CD4-positive, alpha-beta memory T cell (primary cell): ENCODE results near the gene FAM120AOS. TPM values are rescaled to one million over a fixed set of nuclear protein-coding genes. Genes with fewer than 3 reads are reported as not detected.

Experiments
- CTCF ChIA-PET: fragments of 350-600 bp; sonication (Branson Sonifier 250); formaldehyde crosslinking; loops from one replicate; lab custom pipeline; 2021; ENCODE audit warnings: inconsistent platforms; ENCODE audit not compliant: partially characterized antibody; lab: Charles Lee
- POLR2A ChIA-PET: fragments of 350-600 bp; sonication (Branson Sonifier 250); formaldehyde crosslinking; loops from one replicate; lab custom pipeline; 2021; ENCODE audit not compliant: partially characterized antibody; lab: Charles Lee
- DNase-seq, 5 donors: peaks; one replicate each; pipeline versions ENCODE4 v3.0.0 to v3.0.0-alpha.2; 2020 to 2022; ENCODE audit warnings: mixed read lengths in 1 of 5
- H3K27ac ChIP-seq: one replicate; pipeline ENCODE4 v1.7.0; 2013; ENCODE audit warnings: low read depth, low read length
- H3K27me3 ChIP-seq: 2 replicates; pipeline ENCODE4 v1.7.0; 2013; ENCODE audit warnings: mild to moderate bottlenecking, low read length, moderate library complexity; ENCODE audit not compliant: insufficient read depth
- H3K36me3 ChIP-seq: 2 replicates; pipeline ENCODE4 v1.7.0; 2013; ENCODE audit warnings: mild to moderate bottlenecking, low read length, moderate library complexity; ENCODE audit not compliant: insufficient read depth
- H3K4me1 ChIP-seq: 2 replicates; pipeline ENCODE4 v1.7.0; 2013; ENCODE audit warnings: mild to moderate bottlenecking, low read length, moderate library complexity; ENCODE audit not compliant: insufficient read depth
- H3K4me3 ChIP-seq, 2 donors: one replicate each; pipeline ENCODE4 v1.7.0; 2013; ENCODE audit warnings: low read length in 2 of 2, mild to moderate bottlenecking in 1 of 2
- H3K9me3 ChIP-seq, 2 donors: one replicate each; pipeline ENCODE4 v1.7.0; 2013; ENCODE audit warnings: low read length in 2 of 2, control low read depth in 1 of 2; ENCODE audit not compliant: control insufficient read depth in 1 of 2
- H3K27ac Mint-ChIP-seq, 7 donors: one replicate each; pipeline ENCODE4 v1.8.0; 2020 to 2021; ENCODE audit warnings: mixed read lengths in 7 of 7, mild to moderate bottlenecking in 6 of 7, inconsistent platforms in 3 of 7, moderate library complexity in 3 of 7
- H3K27me3 Mint-ChIP-seq, 2 donors: one replicate each; pipeline ENCODE4 v1.8.0; 2020 to 2021; ENCODE audit warnings: mixed read lengths in 2 of 2
- H3K36me3 Mint-ChIP-seq, 2 donors: one replicate each; pipeline ENCODE4 v1.8.0; 2020 to 2021; ENCODE audit warnings: mixed read lengths in 2 of 2, inconsistent platforms in 1 of 2, mild to moderate bottlenecking in 1 of 2
- H3K4me1 Mint-ChIP-seq, 4 donors: one replicate each; pipeline ENCODE4 v1.8.0; 2020 to 2021; ENCODE audit warnings: mixed read lengths in 4 of 4, mild to moderate bottlenecking in 1 of 4
- H3K4me3 Mint-ChIP-seq, 8 donors: one replicate each; pipeline ENCODE4 v1.8.0; 2020 to 2021; ENCODE audit warnings: mixed read lengths in 8 of 8, mild to moderate bottlenecking in 7 of 8, moderate library complexity in 6 of 8, inconsistent platforms in 3 of 8
- H3K9me3 Mint-ChIP-seq, 8 donors: one replicate each; pipeline ENCODE4 v1.8.0; 2020 to 2021; ENCODE audit warnings: mixed read lengths in 8 of 8, mild to moderate bottlenecking in 5 of 8, inconsistent platforms in 3 of 8, moderate library complexity in 1 of 8
- intact Hi-C: fragments of 100-400 bp; cut with micrococcal nuclease; formaldehyde crosslinking; loops from one replicate; pipeline ENCODE4 v1.15.1; 2023
- polyA plus RNA-seq, 2 donors: library from polyadenylated mRNA; unstranded; fragments of 300-500 nt; fragmentation: Illumina TruSeq; gene quantifications; one replicate each; pipeline ENCODE4 v1.2.3, GENCODE V29; 2021
- total RNA-seq, 2 experiments: library from RNA; stranded (reverse); gene quantifications; one replicate each; pipeline ENCODE4 v1.2.3, GENCODE V29; 2021

FAM120AOS gene
- total and polyA plus RNA-seq, 4 experiments from 2014 or later, result 49.7 to 64.6 (median 54.1) TPM

DNA sequence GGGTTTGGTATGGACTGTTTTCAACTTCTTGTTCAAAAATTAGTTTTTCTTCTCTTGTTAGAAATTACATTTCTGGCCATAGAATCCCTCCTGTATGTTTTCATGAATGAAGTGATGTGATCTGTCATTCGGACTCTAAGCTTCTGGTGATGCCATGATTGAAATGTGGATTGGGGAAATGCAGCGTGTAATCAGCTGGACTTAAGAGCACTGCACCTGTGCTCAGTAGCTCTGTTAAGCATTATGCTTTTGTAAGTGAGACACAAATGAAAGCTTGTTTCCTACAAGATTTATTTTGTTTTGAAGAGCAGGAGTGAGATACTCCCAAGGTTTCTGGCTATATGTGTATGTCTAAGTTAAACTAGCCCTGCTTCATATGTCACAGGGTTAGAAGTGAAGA is 24.0 kb upstream of the FAM120AOS start:
- Histone ChIP-seq H3K27ac (no peak overlapping the region), H3K4me3 (no peak overlapping the region), H3K27me3 (no peaks in the 10 kb centered on the region), H3K9me3 (no peaks in the 10 kb centered on the region), H3K4me1 (no peaks in the 10 kb centered on the region), H3K36me3 (peaks cover 10% of the 10 kb centered on the region)
- Mint-ChIP-seq H3K4me3 (no peak overlapping the region), H3K27ac (peak overlapping the region in 3 of 7 donors; percentile 14 to 32 (median 29)), H3K36me3 (peaks cover 32 to 51% of the 10 kb centered on the region in 2 donors), H3K4me1 (peaks cover 28 to 46% (median 38%) of the 10 kb centered on the region in 4 donors), H3K9me3 (no peaks in the 10 kb centered on the region), H3K27me3 (no peaks in the 10 kb centered on the region)
- ChIA-PET CTCF (interaction anchor here (1.4 kb wide), 1 partner anchor 13 kb away, joined by 5 read pairs; no protein-coding TSS in a partner anchor), POLR2A (no interaction called here)
- intact Hi-C loops, result no loop called here
- no peak for DNase-seq

GRCh38 chr9:93476924-93477323 is 23.5 kb upstream of the FAM120AOS start:
- Mint-ChIP-seq H3K4me1 (peaks cover 29 to 48% (median 38%) of the 10 kb centered on the region in 4 donors), H3K4me3 (no peak overlapping the region), H3K9me3 (no peaks in the 10 kb centered on the region), H3K36me3 (peaks cover 36 to 54% of the 10 kb centered on the region in 2 donors), H3K27ac (peak overlapping the region in 3 of 7 donors; percentile 14 to 68 (median 29)), H3K27me3 (no peaks in the 10 kb centered on the region)
- Histone ChIP-seq H3K4me3 (no peak overlapping the region), H3K9me3 (no peaks in the 10 kb centered on the region), H3K36me3 (peaks cover 10% of the 10 kb centered on the region), H3K27me3 (no peaks in the 10 kb centered on the region), H3K4me1 (no peaks in the 10 kb centered on the region), H3K27ac (no peak overlapping the region)
- DNase-seq, result no peak
- POLR2A ChIA-PET, result interaction anchor here (0.6 kb wide), 1 partner anchor 24 kb away, joined by 3 read pairs; the partner anchor contains the start of gene FAM120AOS
- intact Hi-C loops, result no loop called here
- CTCF ChIA-PET, result interaction anchor here (1.4 kb wide), 1 partner anchor 12 kb away, joined by 5 read pairs; no protein-coding TSS in a partner anchor

DNA sequence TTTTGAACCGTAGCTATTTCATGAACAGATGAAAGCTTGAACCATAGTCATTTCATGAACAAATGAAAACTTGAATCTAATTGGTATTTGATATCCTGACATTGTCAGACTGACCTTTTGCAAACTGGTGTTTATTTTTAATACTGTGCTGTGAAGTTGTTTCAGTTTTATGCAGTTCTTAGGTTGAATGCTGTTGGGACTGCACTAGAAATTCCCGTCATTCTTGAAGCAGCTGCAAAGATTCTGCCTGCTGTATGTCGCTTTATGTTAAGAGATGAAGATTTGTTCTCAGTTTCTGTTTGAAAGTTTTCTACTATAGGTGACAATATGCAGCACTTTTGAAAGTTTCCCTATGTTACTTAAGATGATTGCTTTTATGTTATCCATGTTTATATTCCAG is 22.5 kb upstream of the FAM120AOS start:
- intact Hi-C loops, result no loop called here
- Mint-ChIP-seq H3K27me3 (no peaks in the 10 kb centered on the region), H3K9me3 (no peaks in the 10 kb centered on the region), H3K27ac (peak overlapping the region in 1 of 7 donors; percentile 11), H3K4me1 (peaks cover 29 to 45% (median 37%) of the 10 kb centered on the region in 4 donors), H3K4me3 (no peak overlapping the region), H3K36me3 (peaks cover 31 to 52% of the 10 kb centered on the region in 2 donors)
- H3K4me1 ChIP-seq, result no peaks in the 10 kb centered on the region
- no peak for DNase-seq
- CTCF ChIA-PET, result no interaction called here
- no peaks in the 10 kb centered on the region for H3K27me3 ChIP-seq
- no peak overlapping the region for H3K27ac ChIP-seq
- peaks cover 10% of the 10 kb centered on the region for H3K36me3 ChIP-seq
- POLR2A ChIA-PET, result interaction anchor here (1.3 kb wide), 1 partner anchor 12 kb away, joined by 3 read pairs; no protein-coding TSS in a partner anchor
- no peak overlapping the region for H3K4me3 ChIP-seq
- H3K9me3 ChIP-seq, result no peaks in the 10 kb centered on the region

DNA sequence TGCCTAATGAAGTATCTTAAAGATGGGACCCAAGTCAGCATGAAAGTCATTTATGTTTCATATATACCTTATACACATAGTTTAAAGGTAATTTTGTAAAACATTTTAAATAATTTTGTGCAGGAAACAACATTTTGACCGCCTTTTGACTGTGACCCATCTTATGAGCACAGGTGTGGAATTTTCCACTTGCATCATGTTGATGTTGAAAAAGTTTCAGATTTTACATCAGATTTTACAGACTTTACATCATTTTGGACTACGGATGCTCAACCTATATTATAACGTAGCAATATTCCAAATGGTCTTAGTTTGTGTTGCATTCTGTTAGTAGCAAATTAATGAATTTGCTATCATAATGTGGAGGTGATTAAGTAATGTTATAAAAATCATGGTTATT is 21.7 kb upstream of the FAM120AOS start:
- CTCF ChIA-PET, result no interaction called here

GRCh38 chr9:93473411-93473810 is 20.0 kb upstream of the FAM120AOS start:
- Histone ChIP-seq H3K9me3 (no peaks in the 10 kb centered on the region), H3K4me3 (no peak overlapping the region), H3K27ac (no peak overlapping the region), H3K4me1 (peaks cover 23% of the 10 kb centered on the region), H3K27me3 (no peaks in the 10 kb centered on the region), H3K36me3 (no peaks in the 10 kb centered on the region)
- Mint-ChIP-seq H3K9me3 (no peaks in the 10 kb centered on the region), H3K27me3 (no peaks in the 10 kb centered on the region), H3K27ac (no peak overlapping the region), H3K4me3 (no peak overlapping the region), H3K36me3 (peaks cover 30 to 47% of the 10 kb centered on the region in 2 donors), H3K4me1 (peaks cover 38 to 56% (median 48%) of the 10 kb centered on the region in 4 donors)
- ChIA-PET CTCF (interaction anchor here (0.9 kb wide), 1 partner anchor 20 kb away, joined by 5 read pairs; the partner anchor contains the start of gene FAM120AOS), POLR2A (interaction anchor here (0.9 kb wide), 1 partner anchor 20 kb away, joined by 3 read pairs; the partner anchor contains the start of gene FAM120AOS)
- intact Hi-C loops, result no loop called here
- no peak for DNase-seq

More for the DNA sequence above, 21.7 kb upstream of the FAM120AOS start:
- Histone ChIP-seq H3K9me3 (no peaks in the 10 kb centered on the region), H3K4me3 (no peak overlapping the region), H3K36me3 (peaks cover 7% of the 10 kb centered on the region), H3K27me3 (no peaks in the 10 kb centered on the region), H3K4me1 (peaks cover 6% of the 10 kb centered on the region), H3K27ac (no peak overlapping the region)
- Mint-ChIP-seq H3K4me1 (peaks cover 34 to 46% (median 39%) of the 10 kb centered on the region in 4 donors), H3K27ac (no peak overlapping the region), H3K9me3 (no peaks in the 10 kb centered on the region), H3K36me3 (peaks cover 36 to 51% of the 10 kb centered on the region in 2 donors), H3K4me3 (no peak overlapping the region), H3K27me3 (no peaks in the 10 kb centered on the region)
- intact Hi-C loops, result no loop called here
- DNase-seq, result no peak
- POLR2A ChIA-PET, result interaction anchor here (1.1 to 1.3 kb wide), 2 partner anchors 11 to 91 kb away, joined by 3 to 4 read pairs; no protein-coding TSS in a partner anchor

DNA sequence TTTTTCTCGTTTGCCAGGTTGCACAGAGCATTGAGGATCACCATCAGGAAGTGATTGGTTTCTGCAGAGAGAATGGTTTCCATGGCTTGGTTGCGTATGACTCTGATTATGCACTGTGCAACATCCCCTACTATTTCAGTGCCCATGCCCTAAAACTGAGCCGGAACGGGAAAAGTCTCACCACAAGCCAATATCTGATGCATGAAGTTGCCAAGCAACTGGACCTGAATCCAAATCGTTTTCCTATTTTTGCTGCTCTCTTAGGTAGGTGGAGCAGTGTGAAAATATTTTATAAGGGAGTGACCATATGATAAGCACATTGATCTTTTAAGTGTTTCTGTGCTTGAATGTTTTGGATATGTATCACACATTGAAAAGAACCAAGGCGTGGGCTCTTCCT is 17.7 kb upstream of the FAM120AOS start:
- no peak overlapping the region for H3K27ac Mint-ChIP-seq
- H3K36me3 Mint-ChIP-seq, result peaks cover 22 to 31% of the 10 kb centered on the region in 2 donors
- POLR2A ChIA-PET, result no interaction called here

DNA sequence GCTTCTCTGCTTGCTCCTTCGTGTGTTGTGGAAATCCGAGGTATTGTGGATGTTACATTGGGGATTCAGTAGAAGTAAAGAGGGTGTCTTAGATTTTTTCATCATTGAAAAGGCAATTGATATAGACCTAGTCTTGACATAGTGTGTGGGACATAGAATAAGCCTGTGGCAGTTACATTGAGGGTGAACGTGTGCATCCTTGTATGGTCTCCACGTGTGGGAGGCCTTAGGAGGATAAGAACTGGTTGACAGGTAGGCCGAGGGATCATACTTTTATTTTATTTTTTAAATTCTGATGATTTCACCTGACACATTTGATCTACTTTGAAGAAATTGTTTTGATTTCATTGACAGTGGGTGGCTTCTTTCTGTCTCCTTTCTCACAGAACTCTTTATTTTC is 17.0 kb upstream of the FAM120AOS start:
- no peak for DNase-seq
- Mint-ChIP-seq H3K27ac (peak overlapping the region in 4 of 7 donors; percentile 20 to 74 (median 36)), H3K4me1 (peaks cover 49 to 67% (median 58%) of the 10 kb centered on the region in 4 donors), H3K9me3 (no peaks in the 10 kb centered on the region), H3K36me3 (peaks cover 19 to 26% of the 10 kb centered on the region in 2 donors), H3K27me3 (no peaks in the 10 kb centered on the region), H3K4me3 (peak overlapping the region in 3 of 8 donors; percentile 9 to 55 (median 42))
- H3K4me3 ChIP-seq, result no peak overlapping the region
- no peaks in the 10 kb centered on the region for H3K36me3 ChIP-seq
- no peaks in the 10 kb centered on the region for H3K9me3 ChIP-seq
- no peak overlapping the region for H3K27ac ChIP-seq
- no peaks in the 10 kb centered on the region for H3K27me3 ChIP-seq
- intact Hi-C loops, result no loop called here
- H3K4me1 ChIP-seq, result peaks cover 53% of the 10 kb centered on the region
- ChIA-PET POLR2A (no interaction called here), CTCF (interaction anchor here (0.6 kb wide), 1 partner anchor 24 kb away, joined by 3 read pairs; no protein-coding TSS in a partner anchor)

More for the DNA sequence above, 17.7 kb upstream of the FAM120AOS start:
- Histone ChIP-seq H3K36me3 (no peaks in the 10 kb centered on the region), H3K27me3 (no peaks in the 10 kb centered on the region), H3K9me3 (no peaks in the 10 kb centered on the region), H3K27ac (no peak overlapping the region), H3K4me1 (peaks cover 45% of the 10 kb centered on the region), H3K4me3 (no peak overlapping the region)
- CTCF ChIA-PET, result no interaction called here
- Mint-ChIP-seq H3K9me3 (no peaks in the 10 kb centered on the region), H3K4me3 (no peak overlapping the region), H3K4me1 (peaks cover 49 to 66% (median 57%) of the 10 kb centered on the region in 4 donors), H3K27me3 (no peaks in the 10 kb centered on the region)
- intact Hi-C loops, result no loop called here
- no peak for DNase-seq
